CD4-positive, alpha-beta T cell treated with Interleukin-4 for 4 hours (primary cell): Measurements from ENCODE around the gene AKNA.

Experiments used
- DNase-seq: peaks from one replicate; pipeline ENCODE4 v3.0.0-alpha.2; 2020

AKNA gene

DNA sequence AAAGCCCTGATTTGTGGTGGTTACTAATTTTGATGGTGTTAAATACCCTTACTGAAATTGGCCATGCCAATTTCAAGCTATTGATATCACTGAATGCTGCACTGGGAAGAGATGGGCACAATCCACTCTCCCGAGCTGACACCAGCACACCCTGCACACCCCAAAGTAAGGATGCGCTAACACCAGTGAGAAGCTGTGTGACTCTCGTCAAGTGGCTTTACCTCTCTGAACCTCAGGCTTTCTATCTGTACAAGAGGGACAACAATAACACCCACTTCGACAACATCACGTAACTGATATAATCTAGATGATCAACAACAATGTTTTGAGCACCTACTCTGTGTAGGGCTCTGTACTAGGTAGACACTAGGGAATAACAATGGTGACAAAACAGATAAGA lies 8.0 kb upstream of the AKNA start:
- DNase-seq, result no peak

DNA sequence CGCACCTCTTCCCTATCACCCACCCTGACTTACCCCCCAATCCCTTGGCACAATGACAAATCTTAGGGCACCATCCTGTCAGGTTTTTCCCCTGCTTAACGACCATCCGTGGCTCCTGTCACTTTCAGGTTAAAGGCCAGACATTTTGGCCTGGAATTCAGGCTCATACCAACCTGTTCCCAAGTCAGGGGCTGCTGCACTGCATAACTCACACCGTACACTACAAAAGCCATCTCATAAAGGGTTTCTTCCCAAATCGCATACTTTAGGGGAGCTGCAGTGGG lies 7.5 kb upstream of the AKNA start:
- DNase-seq, result no peak

DNA sequence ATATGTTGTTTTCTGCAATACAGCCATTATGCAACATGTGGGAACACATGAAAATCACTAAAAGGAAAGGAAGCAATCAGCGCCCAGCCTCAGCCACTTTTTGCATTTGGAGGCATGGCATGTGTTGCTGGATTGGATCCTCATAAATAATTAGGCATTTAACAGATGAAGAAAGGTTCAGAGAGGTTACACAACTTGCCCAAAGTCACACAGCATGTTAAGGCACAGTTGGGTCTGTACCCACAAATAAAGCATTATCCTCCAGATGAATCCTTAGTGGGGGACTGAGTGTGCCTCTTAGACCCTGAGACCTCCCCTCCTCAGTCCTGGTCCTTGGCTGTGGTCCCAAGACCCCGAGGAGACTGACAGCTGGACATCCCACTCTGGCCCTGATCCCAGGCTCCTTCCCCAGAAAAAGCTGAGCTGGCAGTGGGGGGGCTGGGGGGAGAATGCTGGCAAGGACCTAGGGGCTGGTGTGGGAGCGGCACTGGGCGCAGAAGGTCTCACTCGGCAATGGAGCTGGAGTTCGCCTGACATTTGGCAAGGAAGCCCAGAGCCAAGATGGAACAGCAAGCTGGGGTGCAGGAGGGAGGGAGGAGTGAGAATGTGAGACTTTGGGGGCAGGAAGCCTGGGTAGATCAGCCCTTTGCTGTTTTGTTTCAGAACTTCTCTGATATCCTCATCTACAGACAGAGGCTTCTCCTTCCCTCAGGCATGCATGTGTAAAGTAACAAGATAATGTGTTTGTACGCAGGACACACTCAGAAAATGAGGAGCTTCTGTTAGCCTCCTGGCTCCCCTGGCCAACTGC lies 6.9 kb upstream of the AKNA start:
- no peak for DNase-seq

DNA sequence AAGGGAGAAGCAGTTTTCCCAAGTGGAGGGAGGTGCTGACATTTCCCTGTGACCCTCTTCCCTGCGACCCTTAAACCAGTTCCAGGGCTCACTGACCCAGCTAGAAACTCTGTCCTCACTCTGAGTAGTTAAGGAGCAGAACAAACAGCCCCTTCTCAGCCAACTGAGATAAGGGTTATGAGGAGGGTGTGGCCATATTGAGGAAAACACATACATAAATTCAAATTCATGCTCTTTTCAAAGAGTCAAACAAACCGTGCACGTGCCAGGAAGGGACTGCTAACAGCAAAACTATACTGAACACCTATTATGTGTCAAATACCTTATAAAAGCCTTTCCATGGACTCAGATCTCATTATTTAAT lies 4.9 kb upstream of the AKNA start:
- DNase-seq, result no peak

DNA sequence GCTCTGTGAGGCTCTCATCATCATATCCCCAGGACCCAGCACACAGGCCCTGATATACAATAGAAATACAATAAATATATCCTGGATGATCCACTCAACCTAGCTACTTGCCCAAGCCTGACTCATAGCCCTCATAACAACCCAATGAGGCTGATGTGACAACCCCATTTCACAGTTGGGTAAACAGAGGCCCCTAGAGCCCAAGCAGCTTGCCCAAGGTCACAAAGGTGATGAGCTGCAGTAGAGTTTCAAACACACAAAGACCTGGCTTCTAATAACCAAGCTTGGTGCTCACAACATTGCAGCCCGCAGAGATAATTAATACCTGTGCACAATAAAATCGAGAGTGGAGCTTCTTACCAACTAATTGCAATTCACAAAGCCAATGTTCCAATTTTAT lies 3.2 kb upstream of the AKNA start:
- DNase-seq, result no peak

DNA sequence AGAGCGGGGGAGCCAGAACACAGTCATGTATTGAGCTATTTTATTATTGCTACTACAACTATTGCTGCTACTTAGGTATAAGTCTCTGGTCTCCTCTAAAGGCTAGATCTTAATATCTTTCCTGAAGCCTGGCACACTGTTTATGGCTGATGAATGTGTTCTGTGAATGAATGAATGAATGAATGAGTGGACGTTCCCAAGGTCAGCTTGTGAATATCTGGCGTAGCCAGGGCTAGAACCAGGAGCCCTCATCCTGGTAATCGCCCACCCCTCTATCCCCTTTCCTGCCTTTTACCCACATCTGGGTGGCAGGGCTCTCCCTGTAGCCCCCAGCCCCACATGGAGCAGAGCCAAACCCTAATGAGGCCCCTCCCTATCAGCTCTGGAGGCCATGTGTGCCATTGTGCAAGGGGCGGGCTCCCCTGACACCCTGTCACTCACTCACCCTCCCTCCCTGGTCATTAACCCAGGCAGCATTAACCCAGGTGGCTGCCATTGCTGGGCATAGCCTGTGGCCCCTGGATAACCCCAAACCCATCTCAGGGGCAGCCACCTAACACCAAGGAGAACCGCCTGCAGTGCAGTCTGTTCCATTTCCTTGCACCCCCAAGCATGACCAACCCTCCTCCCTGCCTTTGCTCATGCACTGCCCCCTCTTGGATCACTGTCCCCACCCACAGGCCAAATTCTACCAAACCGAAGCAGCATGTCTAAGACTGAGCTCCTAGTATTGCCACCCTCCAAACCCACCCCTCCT lies 2.0 kb upstream of the AKNA start:
- DNase-seq, result no peak

DNA sequence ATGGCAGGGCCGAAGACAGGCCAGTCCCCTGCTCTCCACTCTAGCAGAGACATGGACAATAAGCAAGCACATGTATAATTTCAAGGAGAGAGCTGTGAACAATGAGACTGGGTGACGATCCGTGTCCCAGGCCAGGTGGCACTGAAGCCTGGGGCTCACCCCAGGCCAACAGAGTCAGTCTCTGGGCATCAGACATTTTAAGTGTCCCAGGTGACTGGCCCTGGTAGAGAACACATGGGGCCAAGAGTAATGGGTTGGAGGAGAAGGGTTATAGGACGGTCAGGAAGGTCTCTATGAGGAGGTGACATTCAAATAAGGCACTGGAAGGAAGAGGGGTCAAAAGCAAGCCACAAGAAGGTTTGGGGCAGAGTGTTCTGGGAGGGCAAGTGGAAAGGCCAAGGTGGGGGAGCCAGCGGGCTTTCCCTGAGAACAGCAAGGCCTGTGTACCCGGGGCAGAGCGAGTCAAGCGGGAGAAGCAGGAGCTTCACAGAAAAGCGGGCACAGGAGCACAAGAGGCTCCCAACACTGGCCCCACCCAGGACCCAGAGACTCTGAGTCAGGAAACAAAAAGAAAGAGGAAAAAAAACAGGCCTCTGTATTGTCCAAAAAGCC lies 1.1 kb upstream of the AKNA start:
- no peak for DNase-seq

DNA sequence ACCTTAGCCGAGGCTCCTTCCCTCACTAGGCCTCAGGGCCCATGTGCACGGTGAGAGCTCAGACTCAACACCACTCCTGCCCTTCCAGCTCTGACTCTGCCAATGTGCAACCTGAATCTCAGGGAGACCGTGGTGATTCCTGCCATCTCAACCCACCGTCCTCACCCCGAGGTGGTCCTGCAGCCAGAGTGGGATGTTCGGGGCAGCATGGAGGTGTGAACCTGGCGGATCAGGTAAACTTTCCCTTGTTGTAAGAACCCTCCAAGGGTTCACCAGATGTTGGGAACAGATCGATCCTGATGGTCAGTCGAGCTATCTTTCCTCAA lies 538 bp upstream of the AKNA start:
- no peak for DNase-seq

DNA sequence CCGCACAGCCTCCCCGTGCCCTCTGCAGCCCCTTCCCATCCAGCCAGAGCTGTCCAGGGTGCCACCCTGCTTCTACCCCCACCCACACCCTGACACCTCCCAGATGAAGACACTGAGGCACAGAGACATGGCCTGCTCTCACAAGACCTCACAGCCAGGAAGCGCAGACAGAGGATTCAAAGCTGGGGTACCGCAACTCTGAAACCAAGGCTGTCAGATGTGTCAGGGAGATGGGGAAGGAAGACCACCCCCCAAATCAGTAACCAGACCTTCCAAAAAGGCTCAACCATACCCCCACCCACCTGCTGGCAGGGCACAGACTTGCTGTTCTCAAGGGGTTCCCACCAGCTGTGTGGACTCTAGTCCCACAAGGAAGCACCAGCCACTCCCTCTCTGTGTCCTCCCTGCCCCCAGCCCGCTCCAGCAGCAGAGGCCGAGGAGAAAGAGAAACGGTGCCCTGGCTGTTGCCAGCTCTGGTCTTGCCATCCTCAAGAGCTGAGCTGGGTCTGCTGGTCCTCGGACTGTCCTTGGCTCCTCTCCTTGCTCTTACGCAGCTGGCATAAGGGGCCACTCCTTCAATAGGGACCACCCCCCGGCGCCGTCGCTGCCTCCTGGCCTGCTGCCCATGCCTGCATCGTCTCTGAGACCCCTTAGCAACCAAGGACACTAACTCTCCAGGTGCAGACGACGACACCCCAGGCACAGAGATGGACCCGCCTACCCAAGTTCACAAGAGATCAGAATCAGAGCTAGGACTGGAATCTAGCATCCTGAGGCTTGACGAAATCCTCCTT lies 699 bp downstream of the AKNA start:
- DNase-seq, result no peak

DNA sequence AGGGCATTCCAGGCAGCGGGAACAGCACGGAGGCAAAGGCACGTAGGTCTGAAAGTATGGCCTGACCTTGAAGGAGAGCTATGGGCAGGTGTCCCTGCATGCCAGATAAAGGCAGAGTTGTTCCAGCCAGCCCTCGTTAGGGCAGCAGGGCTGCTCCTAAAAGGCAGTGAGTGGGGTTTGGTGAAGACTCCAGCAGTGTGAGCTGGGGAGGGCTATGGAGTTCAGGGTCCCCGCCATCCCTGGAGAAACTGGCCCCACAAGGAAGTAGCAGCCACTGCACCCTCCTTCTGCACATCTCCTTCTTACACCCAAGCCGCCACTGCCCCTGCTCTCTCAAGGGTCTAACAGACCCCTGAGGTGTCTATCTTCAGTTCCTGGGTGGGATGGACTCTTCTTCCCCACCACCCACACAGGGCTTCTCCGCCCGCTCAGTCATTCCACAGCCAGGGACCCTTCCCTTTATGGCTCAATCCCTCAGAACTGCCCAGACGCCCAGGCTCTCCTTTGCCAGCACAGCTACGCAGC lies 1.4 kb downstream of the AKNA start:
- DNase-seq, result no peak

DNA sequence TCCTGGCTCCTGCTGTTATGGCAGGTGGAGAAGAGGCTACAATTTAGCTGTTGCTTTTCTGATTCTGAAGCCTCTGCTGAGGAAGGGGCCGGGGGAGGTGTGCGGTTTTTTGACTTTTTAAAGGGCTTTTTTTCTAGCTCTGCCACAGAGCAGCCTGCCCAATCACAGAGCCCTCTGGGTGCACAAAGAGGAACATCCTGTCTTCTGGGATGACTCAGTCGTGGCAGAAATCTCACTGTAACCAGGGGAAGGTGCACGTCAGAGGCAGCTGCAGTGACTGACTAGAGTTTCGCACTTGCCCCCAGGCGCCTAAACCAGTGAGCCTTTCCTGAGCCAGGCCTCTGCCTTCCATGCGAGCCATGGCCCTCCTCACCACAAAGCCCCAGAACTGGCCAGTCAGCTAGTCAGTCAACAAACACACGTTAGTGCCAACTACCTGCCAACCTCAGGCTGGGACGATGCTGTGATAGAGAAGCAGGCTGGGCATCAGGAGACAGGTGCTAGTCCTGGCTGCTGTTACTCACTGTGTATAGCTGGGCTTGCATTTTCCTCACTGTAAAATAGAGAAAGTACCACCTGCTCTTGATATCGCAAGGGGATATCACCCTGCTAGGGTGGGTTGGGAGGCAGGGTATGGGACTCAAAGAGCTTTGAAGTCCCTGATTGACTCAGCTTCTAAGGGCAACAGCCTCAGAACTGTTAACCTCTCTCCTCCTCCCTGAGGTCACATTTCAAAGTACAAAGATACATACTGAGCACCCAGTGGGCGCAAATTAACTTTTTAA lies 2.2 kb downstream of the AKNA start:
- DNase-seq, result peak; percentile 96

DNA sequence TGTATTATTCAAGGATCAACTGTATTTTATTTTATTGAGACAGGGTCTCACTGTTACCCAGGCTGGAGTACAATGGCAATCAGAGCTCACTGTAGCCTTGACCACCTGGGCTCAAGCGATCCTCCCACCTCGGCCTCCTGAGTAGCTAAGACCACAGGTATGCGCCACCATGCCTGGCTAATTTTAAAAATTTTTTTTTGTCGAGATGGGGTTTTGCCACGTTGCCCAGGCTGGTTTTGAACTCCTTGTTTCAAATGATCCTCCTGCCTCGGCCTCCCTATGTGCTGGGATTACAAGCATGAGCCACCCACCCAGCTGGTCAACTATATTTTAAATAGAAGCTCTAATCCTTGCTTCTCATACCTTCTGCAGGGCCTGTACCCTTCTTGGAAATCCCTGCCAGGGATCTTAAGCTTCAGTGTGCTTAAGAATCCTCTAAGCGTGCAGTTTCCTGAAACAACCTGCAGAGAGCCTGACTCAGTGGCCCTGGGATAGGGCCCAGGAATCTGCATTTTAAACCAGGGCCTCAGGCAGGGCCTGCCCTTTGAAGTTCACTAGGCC lies 2.9 kb downstream of the AKNA start:
- DNase-seq, result no peak

DNA sequence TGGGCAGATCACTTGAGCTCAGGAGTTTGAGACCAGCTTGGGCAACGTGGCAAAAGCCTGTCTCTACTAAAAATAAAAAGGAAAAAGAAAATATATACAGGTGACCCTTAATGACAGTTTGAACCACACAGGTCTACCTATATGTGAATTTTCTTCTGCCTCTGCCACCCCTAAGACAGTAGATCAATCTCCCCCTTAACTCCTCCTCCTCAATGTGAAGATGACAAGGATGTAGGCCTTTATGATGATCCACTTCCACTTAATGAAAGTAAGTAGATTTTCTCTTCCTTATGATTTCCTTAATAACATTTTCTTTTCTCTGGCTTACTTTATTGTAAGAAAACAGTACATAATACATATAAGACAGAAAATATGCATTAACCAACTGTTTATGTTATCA lies 3.4 kb downstream of the AKNA start:
- DNase-seq, result no peak

DNA sequence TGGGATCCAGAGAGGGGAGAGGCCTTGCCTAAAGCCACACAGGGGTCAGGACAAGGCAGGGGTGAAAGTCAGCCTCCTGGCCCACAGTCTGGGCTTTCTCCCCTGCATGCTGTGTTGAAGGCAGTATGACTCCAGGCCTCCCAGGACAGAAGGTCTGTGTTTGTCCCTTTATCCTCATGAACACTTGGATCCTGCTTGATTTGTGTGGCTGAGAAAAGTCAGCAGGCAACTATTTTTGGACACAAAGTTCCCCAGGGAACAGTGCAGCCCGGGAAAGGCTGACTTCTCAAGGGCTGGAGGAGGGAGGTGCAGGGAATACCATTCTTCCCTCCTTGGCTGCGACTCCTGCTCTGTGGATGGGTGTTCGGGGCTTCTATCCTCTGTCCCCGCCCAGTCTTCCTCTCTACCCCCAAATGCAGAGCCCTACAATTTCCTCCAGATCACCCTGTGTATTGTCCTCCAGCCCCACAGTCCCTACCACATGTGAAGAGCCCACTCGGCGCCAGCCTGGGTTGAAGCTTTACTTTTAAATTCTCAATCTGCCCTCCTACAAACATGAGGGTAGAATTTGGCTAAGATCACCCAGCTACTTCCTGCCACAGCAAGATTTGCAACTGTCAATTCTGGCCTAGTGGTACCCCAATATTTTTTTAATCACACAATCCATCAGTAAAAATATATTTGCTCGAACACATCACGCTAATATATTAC lies 4.1 kb downstream of the AKNA start:
- no peak for DNase-seq

DNA sequence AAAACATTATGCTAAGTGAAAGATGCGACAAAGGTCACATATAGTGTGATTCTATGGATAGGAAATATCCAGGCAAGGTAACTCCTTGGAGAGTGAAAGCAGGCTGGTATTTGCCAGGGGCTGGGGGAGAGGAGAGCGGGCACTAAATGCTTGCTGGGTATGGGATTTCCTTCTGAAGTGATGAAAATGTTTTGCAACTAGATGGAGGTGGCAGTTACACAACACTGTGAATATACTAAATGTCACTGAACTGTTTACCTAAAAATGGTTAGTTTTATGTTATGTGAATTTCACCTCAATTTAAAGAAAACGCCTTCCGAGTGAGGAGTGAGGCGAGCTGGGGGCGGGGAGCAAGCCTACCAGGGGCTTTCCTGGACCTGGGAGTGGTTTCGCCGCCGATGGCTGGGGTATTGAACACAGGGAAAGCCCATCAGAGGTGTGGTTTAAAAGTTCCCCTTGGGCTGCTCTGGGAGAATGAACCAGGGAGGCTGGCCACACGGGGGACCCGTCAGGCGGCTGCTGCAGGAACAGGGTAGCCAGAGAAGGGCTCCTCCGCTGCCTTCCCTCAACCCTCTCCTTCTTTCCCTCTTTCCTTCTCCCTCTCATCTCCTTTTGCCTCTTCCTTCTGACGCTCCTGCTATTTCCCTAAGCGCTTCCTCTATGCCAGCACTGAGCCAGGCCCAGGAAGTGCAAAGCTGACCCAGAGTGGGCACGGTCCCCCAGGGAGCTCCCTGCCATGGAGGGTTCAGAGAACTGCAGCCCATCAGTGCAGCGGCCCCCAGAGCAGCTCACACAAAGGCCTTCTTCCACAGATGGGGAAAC lies 4.9 kb downstream of the AKNA start:
- DNase-seq, result peak; percentile 87

DNA sequence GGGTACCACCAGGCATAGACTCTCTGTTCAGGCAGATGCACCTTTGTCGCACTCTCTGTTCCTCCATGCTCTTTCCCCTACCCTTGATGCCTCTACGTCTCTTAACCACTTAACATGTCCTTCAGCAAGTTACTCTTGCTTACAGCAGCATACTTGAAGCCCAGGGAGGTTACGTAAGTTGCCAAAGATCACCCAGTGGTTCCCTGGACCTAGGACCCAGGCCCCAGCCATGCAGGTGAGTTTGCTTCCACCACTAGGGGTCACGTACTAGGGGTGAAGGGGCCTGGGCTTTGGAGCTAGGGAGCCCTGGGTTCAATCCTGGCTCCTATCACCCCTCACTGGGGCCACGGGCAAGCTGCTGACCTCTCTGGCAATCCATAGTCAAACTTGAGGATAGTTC lies 8.9 kb downstream of the AKNA start:
- no peak for DNase-seq

DNA sequence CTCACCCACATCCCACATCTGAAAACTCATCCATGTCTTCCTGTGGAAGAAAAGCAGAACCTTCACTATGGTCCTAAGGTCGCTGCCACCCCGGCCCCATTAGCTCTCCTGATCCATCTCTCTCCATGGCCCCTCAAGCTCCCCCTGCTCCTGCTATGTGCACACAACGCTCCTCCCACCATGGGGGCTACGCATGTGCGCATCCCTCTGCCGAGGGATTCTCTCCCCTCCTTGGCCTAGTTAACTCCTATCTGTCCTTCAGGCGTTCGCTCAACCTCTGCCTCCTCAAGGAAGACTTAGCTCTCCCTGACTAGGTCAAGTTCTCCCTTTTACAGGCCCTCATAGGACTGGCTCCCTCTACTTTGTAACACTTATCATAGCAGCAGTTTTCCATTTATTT lies 9.8 kb downstream of the AKNA start:
- no peak for DNase-seq

DNA sequence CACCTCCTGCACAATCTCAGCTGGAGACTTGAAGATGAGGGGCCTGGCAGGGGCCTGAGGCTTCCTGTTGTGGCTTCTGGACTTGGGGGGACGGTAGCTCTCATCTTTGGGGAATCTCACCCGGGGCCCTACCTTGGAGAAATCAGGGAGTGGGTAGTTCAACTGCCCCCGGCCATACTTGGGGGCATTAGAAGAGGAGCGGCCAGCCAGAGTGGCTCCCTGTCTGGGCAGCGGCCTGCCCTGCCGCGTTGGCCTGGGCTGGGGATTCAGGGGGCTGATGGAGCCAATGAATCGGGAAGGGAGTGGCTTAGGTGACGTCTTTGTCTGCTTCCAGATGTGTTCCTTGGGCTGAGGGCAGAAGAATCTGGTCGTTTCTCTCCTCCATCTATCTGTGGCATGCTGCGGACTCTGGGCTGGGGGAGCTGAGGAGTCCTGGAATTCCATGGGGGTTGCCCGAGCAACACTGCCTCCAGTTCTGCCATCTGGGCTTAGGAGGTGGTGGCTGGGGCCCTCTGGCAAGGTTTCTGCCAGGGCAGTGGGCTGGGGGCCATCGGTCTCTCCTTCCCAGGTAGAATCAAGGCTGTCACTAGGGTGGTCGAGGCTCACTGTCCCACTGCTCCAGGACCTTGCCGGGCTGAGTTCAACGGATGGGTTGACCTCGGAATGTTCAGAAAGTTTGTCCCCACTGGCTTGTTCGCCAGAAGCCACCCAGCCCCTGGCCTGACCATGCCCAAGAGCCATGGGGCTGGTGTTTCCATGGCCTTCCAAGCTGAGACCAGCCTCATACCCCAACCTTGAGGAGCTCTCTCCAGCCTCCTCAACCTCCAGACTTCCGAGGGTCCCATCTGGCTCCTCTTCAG lies 11.0 kb downstream of the AKNA start:
- DNase-seq, result no peak

DNA sequence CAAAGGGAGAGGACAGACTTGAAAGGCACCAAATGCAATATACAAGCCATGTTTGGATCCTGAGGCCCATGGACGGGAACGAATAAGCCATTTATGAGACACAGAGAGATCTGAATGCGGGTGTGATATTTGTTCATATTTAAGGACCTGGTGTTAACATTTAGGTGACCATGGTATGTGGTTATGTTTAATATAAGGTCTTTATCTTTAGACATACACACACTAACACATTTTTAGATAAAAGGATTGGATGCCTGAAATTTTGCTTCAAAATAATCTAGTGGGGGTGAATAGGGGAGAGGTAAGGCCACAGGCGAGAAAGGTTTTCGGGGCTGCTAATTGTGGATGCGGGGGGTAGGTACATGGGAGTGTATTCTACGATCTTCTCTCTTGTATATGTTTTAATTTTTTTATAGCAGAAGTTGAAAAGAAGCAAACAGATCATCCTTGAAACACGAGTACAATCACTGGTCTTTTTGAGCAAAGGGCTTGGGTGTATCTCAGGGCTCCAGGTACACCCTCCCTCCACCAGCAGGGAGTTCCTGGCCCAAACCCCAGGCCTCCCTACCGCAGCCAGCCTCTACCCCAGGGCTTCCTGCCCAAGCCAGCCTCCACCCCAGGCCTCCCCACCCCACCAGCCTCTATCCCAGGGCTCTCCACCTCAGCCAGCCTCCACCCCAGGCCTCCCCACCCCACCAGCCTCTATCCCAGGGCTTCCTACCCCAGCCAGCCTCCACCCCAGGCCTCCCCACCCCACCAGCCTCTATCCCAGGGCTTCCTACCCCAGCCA lies 12.2 kb downstream of the AKNA start:
- DNase-seq, result no peak
